SK-N-MC (cell line): ENCODE results near the gene ZNF516.

Source experiments
- FOXP2 ChIP-seq: optimal IDR thresholded peaks from 2 replicates; pipeline ENCODE3; 2011; ENCODE audit warnings: mild to moderate bottlenecking, moderate library complexity; ENCODE audit not compliant: insufficient read depth; ENCODE audit errors: extremely low read length, control extremely low read depth
- POLR2AphosphoS5 ChIP-seq: IDR thresholded peaks from 2 replicates; pipeline ENCODE4 v1.6.1; 2012; ENCODE audit warnings: mild to moderate bottlenecking, low read depth, low read length, borderline replicate concordance

GRCh38 chr18:76318607-76319006 is 176.4 kb downstream of the ZNF516 start:
- TF ChIP-seq POLR2AphosphoS5: no peak
- TF ChIP-seq FOXP2: no peak
